ENCODE measurements around the gene IFT88.

Gene IFT88

DNA sequence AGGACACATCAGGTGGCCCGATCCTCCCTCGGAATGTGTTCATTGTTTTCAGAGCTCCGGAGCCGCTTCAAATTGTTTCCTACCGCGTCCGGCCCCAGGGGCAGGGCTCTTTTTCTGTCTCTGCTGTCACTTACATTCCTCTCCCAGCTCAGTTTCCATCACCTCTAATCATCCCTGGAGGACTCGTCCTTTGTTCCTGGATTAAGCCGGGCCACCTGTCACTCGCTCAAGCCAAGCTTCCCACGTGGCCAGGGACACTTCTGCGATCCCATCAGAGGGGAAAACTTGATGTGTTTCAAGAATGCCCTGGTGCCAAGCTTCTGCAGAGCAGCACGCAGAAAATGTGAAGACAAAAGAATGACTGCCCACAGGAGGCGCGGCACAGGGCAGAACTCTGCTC lies 150.0 kb downstream of the IFT88 start:
- no peak for DNase-seq (ENCODE audit: low read depth)

DNA sequence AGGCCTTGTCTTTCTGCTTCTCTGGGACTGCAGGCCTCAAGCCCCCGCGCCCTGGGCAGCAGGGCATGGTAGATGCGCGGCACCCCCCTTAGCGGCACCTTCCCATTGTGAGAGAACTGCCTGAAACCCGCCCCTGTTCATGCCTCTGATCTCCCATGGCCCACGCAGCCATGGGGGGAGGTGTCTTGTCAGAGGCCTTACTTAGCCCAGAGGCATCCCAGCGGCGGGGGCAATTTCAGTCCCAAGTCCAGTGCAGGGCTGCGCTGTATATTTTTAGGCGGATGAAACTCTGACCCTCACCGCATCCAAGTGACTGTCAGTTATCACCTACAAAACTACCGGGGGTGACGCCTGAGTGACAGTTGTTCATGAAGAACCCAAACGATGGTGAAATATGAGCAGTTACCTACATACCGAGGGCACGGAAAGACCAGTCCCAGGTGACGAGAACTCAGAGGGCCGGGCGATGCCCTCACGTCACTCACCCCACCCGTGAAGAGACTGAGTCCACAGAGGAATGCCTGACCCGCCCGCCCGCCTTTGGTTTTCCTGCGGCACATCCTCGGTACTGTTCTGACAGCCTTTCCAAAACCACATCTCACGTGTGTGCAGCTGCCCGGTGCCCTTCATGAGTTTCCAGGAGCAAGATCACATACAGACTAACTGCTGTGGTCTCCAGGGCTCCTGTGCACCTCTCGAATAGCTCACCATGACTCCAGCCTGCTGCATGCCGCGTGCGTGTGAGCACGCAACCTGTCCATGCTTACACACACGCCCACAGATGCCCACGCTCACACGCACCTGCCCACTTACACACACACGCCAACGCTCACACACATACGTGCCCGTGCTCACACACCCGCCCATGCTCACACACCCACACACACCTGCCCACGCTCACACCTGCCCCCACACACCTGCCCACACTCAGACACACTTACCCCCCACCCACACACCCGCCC lies 150.9 kb downstream of the IFT88 start:
- DNase-seq (ENCODE audit: low read depth), result no peak

DNA sequence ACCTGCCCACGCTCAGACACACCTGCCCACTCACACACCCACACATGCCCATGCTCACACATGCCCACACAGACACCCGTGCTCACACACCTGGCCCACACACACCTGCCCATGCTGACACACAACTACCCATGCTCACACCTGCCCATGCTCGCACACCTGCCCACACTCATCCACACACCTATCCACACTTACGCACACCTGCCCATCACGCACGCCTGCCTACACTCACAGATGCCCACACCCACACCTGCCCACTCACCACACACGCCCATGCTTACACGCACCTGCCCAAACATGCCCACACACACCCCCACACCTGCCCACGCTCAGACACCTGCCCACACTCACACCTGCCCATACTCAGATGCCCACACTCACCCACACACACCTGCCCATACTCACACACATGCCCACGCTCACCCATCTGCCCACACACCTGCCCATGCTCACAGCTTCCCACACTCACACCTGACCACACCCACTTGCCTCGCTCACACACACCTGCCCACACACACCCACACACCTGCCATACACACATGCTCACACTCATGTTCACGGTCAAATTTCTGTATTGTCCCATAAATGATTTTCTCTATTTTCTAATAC lies 152.1 kb downstream of the IFT88 start:
- no peak for DNase-seq (ENCODE audit: low read depth)

DNA sequence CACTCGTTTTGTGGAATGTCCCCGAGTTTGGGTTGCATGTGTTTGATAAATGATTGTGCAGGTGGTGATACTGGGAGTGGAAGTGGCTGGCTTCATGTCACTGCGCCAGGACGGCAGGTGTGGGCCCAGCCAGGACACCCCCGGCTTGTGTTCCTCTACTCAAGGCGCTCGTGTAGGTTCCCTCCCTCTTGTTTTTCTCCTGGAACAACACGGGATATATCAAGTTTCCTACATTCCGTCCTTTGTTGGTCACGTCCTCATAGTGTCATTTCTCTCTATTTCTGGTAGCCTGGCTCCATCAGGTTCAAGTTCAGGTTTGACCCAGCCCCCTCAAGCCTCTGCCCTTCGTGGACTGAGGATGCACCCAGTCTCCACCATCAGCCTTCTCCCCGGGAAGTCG lies 152.8 kb downstream of the IFT88 start:
- DNase-seq (ENCODE audit: low read depth), result no peak

DNA sequence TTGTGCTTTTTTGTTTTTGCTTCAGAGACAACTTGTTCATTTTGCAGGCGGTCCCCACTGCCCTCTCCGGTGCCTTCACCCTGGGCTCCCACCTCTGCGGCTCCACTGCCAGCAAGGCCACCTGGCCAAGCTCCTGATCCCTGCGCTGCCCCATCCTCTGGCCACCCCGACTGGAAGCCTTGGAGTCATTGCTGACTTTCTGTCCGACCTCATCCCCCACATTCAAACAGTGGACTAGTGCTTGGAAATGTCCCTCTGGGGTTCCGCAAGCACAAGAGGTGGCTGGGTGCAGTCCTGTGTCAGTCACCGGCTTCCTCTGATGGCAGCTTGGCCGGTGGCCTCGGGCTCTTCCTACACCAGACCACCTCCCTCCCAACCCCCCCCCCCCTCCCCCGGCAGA lies 153.5 kb downstream of the IFT88 start:
- no peak for DNase-seq (ENCODE audit: low read depth)

DNA sequence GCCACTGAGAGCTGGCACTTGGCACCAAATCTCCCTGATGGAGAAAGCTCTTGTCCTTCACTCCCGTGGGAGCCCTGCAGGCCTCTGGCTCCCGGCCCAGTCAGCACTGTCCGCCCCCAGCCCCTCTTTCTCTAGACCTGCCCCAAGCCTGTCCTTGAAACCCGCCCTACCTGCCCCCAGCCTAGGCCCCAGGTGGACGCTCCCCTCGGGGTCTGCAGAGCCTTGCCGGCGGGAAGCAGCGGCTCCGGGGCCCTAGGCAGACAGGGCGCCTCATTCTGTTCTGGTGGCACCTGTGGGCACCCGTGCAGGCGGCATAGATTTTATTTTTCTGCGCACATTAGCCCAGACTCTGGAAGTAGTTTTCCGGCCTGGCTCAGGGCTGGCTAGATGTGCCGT lies 154.1 kb downstream of the IFT88 start:
- DNase-seq (ENCODE audit: low read depth), result no peak

DNA sequence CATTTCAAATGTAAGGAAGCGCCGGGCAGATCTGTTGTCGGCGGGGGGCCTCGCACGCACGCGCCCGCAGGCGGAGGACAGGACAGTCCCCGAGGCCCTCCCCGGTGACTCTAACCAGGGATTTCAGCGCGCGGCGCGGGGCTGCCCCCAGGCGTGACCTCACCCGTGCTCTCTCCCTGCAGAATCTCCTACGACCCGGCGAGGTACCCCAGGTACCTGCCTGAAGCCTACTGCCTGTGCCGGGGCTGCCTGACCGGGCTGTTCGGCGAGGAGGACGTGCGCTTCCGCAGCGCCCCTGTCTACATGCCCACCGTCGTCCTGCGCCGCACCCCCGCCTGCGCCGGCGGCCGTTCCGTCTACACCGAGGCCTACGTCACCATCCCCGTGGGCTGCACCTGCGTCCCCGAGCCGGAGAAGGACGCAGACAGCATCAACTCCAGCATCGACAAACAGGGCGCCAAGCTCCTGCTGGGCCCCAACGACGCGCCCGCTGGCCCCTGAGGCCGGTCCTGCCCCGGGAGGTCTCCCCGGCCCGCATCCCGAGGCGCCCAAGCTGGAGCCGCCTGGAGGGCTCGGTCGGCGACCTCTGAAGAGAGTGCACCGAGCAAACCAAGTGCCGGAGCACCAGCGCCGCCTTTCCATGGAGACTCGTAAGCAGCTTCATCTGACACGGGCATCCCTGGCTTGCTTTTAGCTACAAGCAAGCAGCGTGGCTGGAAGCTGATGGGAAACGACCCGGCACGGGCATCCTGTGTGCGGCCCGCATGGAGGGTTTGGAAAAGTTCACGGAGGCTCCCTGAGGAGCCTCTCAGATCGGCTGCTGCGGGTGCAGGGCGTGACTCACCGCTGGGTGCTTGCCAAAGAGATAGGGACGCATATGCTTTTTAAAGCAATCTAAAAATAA lies 154.7 kb downstream of the IFT88 start:
- DNase-seq (ENCODE audit: low read depth), result no peak

DNA sequence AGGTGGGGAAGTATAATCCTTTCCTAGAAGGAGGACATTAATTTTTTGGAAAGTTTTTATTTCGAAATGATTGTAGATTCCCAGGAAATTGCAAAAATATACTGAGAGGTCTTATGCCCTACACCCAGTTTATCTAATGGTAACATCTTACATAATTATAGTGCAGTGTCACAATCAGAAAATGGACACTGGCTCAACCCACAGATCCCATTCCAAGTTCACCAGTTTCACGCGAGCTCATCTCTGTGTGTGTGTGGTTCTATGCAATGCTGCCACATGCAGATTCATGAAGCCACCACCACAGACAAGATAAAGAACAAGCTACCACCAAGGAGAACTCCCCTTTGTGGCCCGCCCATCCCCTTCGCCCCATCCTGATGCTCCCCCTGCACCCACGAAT lies 160.9 kb downstream of the IFT88 start:
- no peak for DNase-seq (ENCODE audit: low read depth)

DNA sequence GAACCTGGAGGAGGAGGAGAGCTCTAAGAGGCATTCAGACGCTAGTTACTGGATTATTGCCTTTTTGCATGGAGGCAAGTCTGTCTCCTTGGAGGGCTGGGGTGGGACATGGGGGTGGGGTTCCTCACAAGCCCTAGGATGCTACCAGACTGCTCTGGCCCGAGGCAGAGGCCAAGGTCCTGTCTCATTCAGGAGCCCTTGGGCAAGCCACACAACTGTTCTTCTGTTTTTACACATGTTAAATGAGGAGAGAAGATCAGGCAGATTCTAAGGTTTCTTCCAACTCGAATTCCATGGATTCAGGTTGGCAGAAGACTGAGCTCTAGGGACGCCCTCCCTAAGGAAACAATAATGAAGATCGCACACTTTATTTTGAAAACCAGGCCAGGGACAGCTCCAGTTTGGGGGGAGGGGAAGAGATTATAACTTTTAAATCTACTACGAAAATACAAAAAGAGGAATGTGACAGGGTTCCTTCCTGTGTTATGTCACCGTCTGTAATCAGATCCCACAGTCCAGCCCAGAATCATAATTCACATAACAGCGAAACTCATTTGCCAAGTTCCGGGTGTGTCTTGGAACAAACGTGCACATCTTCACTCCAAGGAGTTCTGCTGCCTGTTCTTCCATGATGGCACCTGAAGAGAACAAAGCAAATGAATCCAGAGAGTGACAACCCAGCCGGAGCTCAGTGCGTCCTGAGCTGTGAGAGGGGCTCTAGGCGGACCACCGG lies 161.8 kb downstream of the IFT88 start:
- DNase-seq (ENCODE audit: low read depth), result no peak

DNA sequence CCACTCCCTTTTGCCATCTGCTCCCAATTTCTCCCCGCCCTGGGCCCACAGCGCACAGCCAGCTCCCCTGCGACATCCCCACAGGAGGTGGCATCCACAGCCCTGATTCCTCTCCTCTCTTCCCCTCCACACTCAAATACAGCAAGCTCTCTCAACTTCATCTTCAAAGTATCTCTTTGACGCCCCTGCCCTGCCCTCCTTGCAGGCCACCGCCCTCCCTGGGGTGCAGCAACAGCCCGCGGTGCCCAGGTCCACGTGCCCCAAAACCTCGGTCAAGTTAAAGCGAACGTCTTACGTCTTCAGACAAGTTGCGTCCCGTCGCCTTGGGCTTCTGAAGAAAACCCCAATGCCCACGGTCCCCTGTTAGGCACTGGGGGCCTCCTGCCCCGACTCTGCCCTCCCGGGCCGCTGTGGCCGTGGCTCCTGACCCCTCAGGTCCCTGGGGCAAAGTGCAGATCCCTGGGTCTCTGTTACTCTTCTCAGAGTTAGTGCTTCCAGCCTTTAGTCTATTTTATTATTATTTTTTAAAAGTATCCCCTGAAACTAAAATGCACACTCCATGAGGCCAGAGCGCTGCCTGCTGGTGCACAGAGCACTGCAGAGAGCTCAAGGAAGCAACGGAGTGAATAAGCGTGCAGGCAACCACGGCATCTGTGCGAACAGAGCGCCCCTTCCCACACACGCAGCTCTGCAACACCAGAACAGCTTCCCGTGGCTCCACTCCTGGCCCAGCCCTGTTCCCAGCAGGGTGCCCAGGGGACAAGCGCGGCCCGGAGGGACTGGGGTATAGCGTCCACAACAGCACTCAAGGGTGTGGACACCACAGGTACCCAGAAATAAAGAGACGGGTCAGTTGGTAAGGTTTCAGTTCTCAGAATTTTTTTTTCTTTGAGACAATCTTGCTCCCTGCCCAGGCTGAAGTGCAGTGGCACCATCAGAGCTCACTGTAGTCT lies 163.0 kb downstream of the IFT88 start:
- no peak for DNase-seq (ENCODE audit: low read depth)

DNA sequence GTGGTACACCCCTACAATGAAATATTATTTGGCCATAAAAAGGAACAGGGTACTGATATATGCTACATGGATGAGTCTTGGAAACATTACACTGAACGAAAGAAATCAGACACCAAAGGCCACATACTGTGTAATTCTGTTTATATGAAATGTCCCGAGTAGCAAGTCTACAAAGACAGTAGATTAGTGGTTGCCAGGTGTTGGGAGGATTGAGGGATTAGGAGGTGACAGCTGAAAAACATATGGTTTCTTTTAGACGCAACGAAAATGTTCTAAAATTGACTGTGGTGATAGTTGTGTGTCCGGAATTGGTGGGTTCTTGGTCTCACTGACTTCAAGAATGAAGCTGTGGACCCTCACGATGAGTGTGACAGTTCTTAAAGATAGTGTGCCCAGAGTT lies 171.7 kb downstream of the IFT88 start:
- DNase-seq (ENCODE audit: low read depth), result no peak

DNA sequence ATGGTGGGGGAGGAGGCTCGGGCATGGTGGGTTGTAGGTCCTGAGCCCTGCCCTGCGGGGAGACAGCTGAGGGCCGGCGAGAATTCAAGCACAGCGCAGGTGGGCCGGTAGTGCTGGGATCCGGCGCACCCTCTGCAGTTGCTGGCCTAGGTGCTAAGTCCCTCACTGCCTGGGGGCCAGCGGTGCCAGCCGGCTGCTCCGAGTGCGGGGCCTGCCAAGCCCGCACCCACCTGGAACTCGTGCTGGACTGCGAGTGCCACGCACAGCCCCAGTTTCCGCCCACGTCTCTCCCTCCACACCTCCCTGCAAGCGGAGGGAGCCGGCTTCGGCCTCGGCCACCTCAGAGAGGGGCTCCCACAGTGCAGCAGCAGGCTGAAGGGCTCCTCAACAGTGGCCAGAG lies 173.1 kb downstream of the IFT88 start:
- no peak for DNase-seq (ENCODE audit: low read depth)

All from activated T-cell treated with anti-CD3 and anti-CD28 coated beads for 1 hour (primary cell).